HepG2 (cell line): ENCODE data around the gene DOCK1. TPM values are rescaled to one million over a fixed set of nuclear protein-coding genes. Genes with fewer than 3 reads are reported as not detected.

Experiments
- ATAC-seq: fragments of 200-7000 bp; cut with Tn5 transposase; 3 replicates; pipeline ENCODE4 v1.9.1; 2020; ENCODE audit warnings: mild to moderate bottlenecking, moderate library complexity
- BruUV-seq: library from RNA; stranded (reverse); fragments of 400-500 nt; replicated peaks from 2 replicates; lab custom pipeline; 2021; lab: Mats Ljungman, UMichigan
- CTCF ChIA-PET: fragments of 300-600 bp; formaldehyde crosslinking; extraction: SDS; loops from one replicate; lab custom pipeline; 2021; ENCODE audit warnings: low total read pairs, inconsistent platforms, low intra/inter-chr PET ratio; lab: Yijun Ruan, JAX
- POLR2A ChIA-PET: fragments of 350-600 bp; sonication (Branson Sonifier 250); formaldehyde crosslinking; loops from one replicate; lab custom pipeline; 2020; ENCODE audit warnings: antibody characterized with exemption, inconsistent platforms; lab: Yijun Ruan, JAX
- DNase-seq: peaks from one replicate; pipeline ENCODE4 v3.0.0-alpha.2; 2015; ENCODE audit warnings: low spot score
- FAIRE-seq: peaks from 3 replicates; lab custom pipeline; 2011; peaks lifted over from hg19 to GRCh38; lab: Jason Lieb, UNC
- H2AFZ ChIP-seq: one replicate; pipeline ENCODE4 v1.6.1; 2011; ENCODE audit warnings: low read length, inconsistent platforms
- H3K27ac ChIP-seq: fragments of 300-600 bp; 3 replicates; pipeline ENCODE4 v1.8.0; 2011; ENCODE audit warnings: mixed run types, mild to moderate bottlenecking, mixed read lengths, low read length, inconsistent platforms; ENCODE audit not compliant: insufficient read depth; ENCODE audit errors: extremely low read length
- H3K27me3 ChIP-seq, 2 experiments: fragments of 200-600 bp in 1 of 2; 2 replicates in 1 of 2; 3 replicates in 1 of 2; pipeline versions ENCODE4 v1.6.0 to v1.8.0; 2011; ENCODE audit warnings: low read length in 2 of 2, mild to moderate bottlenecking in 2 of 2, moderate library complexity in 2 of 2, inconsistent platforms in 1 of 2; ENCODE audit not compliant: insufficient read depth in 2 of 2, control insufficient read depth in 1 of 2
- H3K36me3 ChIP-seq, 2 experiments: fragments of 200-600 bp in 1 of 2; replicated peaks in 1 of 2; 2 replicates in 1 of 2; 3 replicates in 1 of 2; pipeline versions ENCODE4 v1.5.1 to v1.8.0; 2011; ENCODE audit warnings: low read length in 2 of 2, inconsistent platforms in 1 of 2; ENCODE audit not compliant: insufficient read depth in 2 of 2, control insufficient read depth in 1 of 2
- H3K4me1 ChIP-seq: 2 replicates; pipeline ENCODE4 v1.5.1; 2012; ENCODE audit warnings: low read length, inconsistent platforms; ENCODE audit not compliant: insufficient read depth
- H3K4me2 ChIP-seq: 2 replicates; pipeline ENCODE4 v1.6.0; 2011; ENCODE audit warnings: low read depth, low read length, inconsistent platforms
- H3K4me3 ChIP-seq, 3 experiments: fragments of 200-600 bp in 1 of 3; sonication (generic), shearing (Covaris generic) in 1 of 3; replicated peaks in 1 of 3; 2 replicates each; pipeline ENCODE4 v1.5.1; 2011 to 2016; ENCODE audit warnings: low read length in 3 of 3, inconsistent platforms in 2 of 3, low read depth in 2 of 3, mild to moderate bottlenecking in 2 of 3, control low read depth in 1 of 3, mixed read lengths in 1 of 3; ENCODE audit not compliant: insufficient read depth in 1 of 3
- H3K79me2 ChIP-seq: one replicate; pipeline ENCODE4 v1.6.1; 2011; ENCODE audit warnings: low read length, inconsistent platforms; ENCODE audit not compliant: insufficient read depth
- H3K9ac ChIP-seq: 2 replicates; pipeline ENCODE4 v1.6.0; 2011; ENCODE audit warnings: mild to moderate bottlenecking, low read depth, low read length, inconsistent platforms; ENCODE audit not compliant: insufficient read depth
- H3K9me3 ChIP-seq: 2 replicates; pipeline ENCODE4 v1.5.1; 2012; ENCODE audit warnings: mild to moderate bottlenecking, low read length
- H4K20me1 ChIP-seq: 2 replicates; pipeline ENCODE4 v1.6.0; 2011; ENCODE audit warnings: inconsistent platforms, mild to moderate bottlenecking, low read length, moderate library complexity; ENCODE audit not compliant: insufficient read depth
- MAFF ChIP-seq: IDR thresholded peaks from 2 replicates; pipeline ENCODE4 v1.6.1; 2011; ENCODE audit warnings: low read depth, low read length, improper control_type of control experiment
- MAFK ChIP-seq, 2 experiments: IDR thresholded peaks in 1 of 2; conservative IDR thresholded peaks in 1 of 2; 2 replicates each; pipeline ENCODE4 v1.6.1; 2011; ENCODE audit warnings: improper control_type of control experiment in 2 of 2, low read length in 2 of 2
- MAZ ChIP-seq, 2 experiments: sonication (generic) in 1 of 2; formaldehyde crosslinking in 1 of 2; IDR thresholded peaks; 2 replicates each; pipeline versions ENCODE4 v1.5.0 to v1.6.1; 2012 to 2020; ENCODE audit warnings: low read depth in 2 of 2, mild to moderate bottlenecking in 2 of 2, borderline replicate concordance in 1 of 2, improper control_type of control experiment in 1 of 2, low read length in 1 of 2, missing genetic modification reagents in 1 of 2, moderate library complexity in 1 of 2
- NR2F2 ChIP-seq: IDR thresholded peaks from 2 replicates; pipeline ENCODE4 v1.6.1; 2012; ENCODE audit warnings: low read depth, inconsistent platforms, borderline replicate concordance
- PAX8 ChIP-seq: sonication (generic); formaldehyde crosslinking; IDR thresholded peaks from 2 replicates; pipeline ENCODE4 v1.8.0; 2022; ENCODE audit warnings: mild to moderate bottlenecking, missing genetic modification reagents, borderline replicate concordance
- PHF21A ChIP-seq: sonication (generic); formaldehyde crosslinking; IDR thresholded peaks from 2 replicates; pipeline ENCODE4 v1.5.0; 2020; ENCODE audit warnings: mild to moderate bottlenecking, missing genetic modification reagents
- SIN3A ChIP-seq: IDR thresholded peaks from 2 replicates; pipeline ENCODE4 v1.6.1; 2011; ENCODE audit warnings: low read depth, mild to moderate bottlenecking, control low read depth, low read length, borderline replicate concordance
- SIN3B ChIP-seq: fragments of 150-350 bp; IDR thresholded peaks from 2 replicates; pipeline ENCODE4 v1.6.1; 2014; ENCODE audit warnings: low read length
- THAP11 ChIP-seq: IDR thresholded peaks from 2 replicates; pipeline ENCODE4 v1.6.1; 2016; ENCODE audit warnings: missing biosample characterization, missing genetic modification reagents
- ZFP62 ChIP-seq: sonication (generic); formaldehyde crosslinking; IDR thresholded peaks from 2 replicates; pipeline ENCODE4 v1.4.0; 2020; ENCODE audit warnings: missing genetic modification reagents
- whole genome bisulfite sequencing: methylation state at CpG from one replicate; pipeline ENCODE4 v1.1.6; 2017; ENCODE audit warnings: low lambda C conversion rate; 5-methylcytosine and 5-hydroxymethylcytosine counted together
- in situ Hi-C: cut with HindIII; loops from 2 replicates; pipeline ENCODE4 v1.10.0; 2017; ENCODE audit warnings: low pct_unique_long_range_greater_than_20kb; ENCODE audit not compliant: extremely low pct_ligation_motif_present
- intact Hi-C: fragments of 100-400 bp; cut with micrococcal nuclease; formaldehyde crosslinking; loops from one replicate; pipeline ENCODE4 v1.10.0; 2022; ENCODE audit not compliant: unreplicated experiment
- polyA plus RNA-seq, 8 experiments: library from polyadenylated mRNA; depleted of rRNA in 3 of 8; stranded (reverse) in 7 of 8; unstranded in 1 of 8; fragments of >200 nt; fragmentation: Illumina TruSeq in 4 of 8; extraction: Trizol in 4 of 8; gene quantifications; 2 replicates each; pipeline versions ENCODE4 v1.2.1 to v1.2.3, GENCODE V29; 2011 to 2016; ENCODE audit warnings: low read depth in 4 of 8, missing spikeins in 1 of 8, mixed read lengths in 1 of 8; ENCODE audit not compliant: insufficient read depth in 1 of 8
- total RNA-seq, 5 experiments: library from RNA; depleted of rRNA; stranded (reverse); fragments of >200 nt; fragmentation: Illumina TruSeq; extraction: Trizol; gene quantifications; 2 replicates each; pipeline ENCODE4 v1.2.3, GENCODE V29; 2016; ENCODE audit warnings: low read depth in 1 of 5
- TF ChIP-seq, protein P1 (sequence below): sonication (generic); formaldehyde crosslinking; IDR thresholded peaks from 2 replicates; pipeline ENCODE4 v1.9.0; 2021; ENCODE audit warnings: missing genetic modification reagents, borderline replicate concordance
- TF ChIP-seq, protein P2 (sequence below): IDR thresholded peaks from 2 replicates; pipeline ENCODE4 v1.6.1; 2016; ENCODE audit warnings: missing compliant biosample characterization, missing genetic modification reagents, borderline replicate concordance

Gene DOCK1
- total and polyA plus RNA-seq, 2 of the 13 experiments (the other 11 are each of a cell fraction or from before 2014, with no cell fraction given) = 8.3 to 25.5 TPM

DNA sequence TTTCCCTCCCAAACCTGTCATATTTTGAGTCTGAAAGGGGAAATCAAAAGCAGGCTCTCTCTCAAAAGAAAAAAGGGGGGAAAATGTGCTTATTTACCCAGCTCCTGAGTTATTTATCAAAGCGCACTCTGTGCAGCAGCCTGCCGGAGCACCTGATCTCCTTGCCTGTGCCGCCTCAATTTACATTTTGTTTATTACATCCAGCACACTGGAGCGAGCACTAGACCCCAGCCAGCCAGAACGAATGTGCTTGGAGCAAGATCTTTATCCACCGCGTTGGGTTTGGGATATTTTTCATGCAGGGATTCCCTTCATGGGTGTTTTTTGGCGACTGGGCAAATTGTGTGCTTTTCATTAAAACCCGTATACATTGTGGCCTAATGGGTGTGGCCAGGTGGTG is 453.1 kb downstream of the DOCK1 start:
- peak in 1 of 2 experiments; percentile 36; a peak in 1 of 4 replicates for TF ChIP-seq MAFK (conservative IDR thresholded peaks at IDR 0.05 in 1 of 2, IDR thresholded peaks at IDR 0.05 in 1 of 2; ENCODE audit: low read length in 2 of 2)
- no peak for TF ChIP-seq NR2F2
- peak; percentile 31; the same call in 1 of the 2 replicates for TF ChIP-seq MAFF
- ChIA-PET POLR2A (no interaction called here), CTCF (no interaction called here)
- Histone ChIP-seq H2AFZ (no peak overlapping the region), H3K9ac (no peak overlapping the region), H3K9me3 (no peaks in the 10 kb centered on the region), H3K27ac (no peak overlapping the region), H3K27me3 (no peaks in the 10 kb centered on the region), H3K4me2 (no peak overlapping the region), H3K79me2 (no peaks in the 10 kb centered on the region), H3K4me1 (no peaks in the 10 kb centered on the region), H4K20me1 (no peaks in the 10 kb centered on the region), H3K4me3 (no peak overlapping the region), H3K36me3 (peaks cover 3 to 14% of the 10 kb centered on the region in 2 experiments; a peak in 2 of 5 replicates)
- DNase-seq (no peak), ATAC-seq (no peak), FAIRE-seq (no peak)
- intact Hi-C loops = no loop called here
- no TSS peak for BruUV-seq
- WGBS = 89% methylated on average over 9 of the region's 9 CpGs
- in situ Hi-C loops = loop anchor here (5.0 kb wide), 1 partner anchor 116 kb away; no protein-coding TSS in a partner anchor

DNA sequence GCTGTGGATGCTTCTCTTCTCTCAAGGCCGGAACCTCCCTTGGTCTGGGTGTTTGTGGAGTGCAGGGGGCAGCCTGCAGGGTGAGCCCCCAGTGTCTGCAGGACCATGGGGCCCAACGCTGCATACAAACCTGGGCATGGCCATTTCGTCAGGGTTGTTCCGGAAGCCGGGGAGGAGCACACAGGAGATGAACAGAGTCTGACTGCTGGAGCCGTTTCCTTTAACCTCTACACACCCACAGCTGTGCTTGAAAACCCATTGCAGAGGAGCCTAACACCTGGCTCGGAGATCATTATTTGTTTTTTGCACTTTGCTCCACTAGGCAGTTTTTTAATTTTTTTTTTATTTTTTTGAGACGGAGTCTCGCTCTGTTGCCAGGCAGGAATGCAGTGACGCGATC is 458.8 kb downstream of the DOCK1 start:
- POLR2A ChIA-PET = no interaction called here
- intact Hi-C loops (no loop called here), in situ Hi-C loops (no loop called here)
- no peak overlapping the region for H3K4me2 ChIP-seq
- no peaks in the 10 kb centered on the region for H3K9me3 ChIP-seq
- CTCF ChIA-PET = no interaction called here
- ATAC-seq = no peak
- H3K79me2 ChIP-seq = no peaks in the 10 kb centered on the region
- no TSS peak for BruUV-seq
- H4K20me1 ChIP-seq = no peaks in the 10 kb centered on the region
- TF ChIP-seq, protein P1, sequence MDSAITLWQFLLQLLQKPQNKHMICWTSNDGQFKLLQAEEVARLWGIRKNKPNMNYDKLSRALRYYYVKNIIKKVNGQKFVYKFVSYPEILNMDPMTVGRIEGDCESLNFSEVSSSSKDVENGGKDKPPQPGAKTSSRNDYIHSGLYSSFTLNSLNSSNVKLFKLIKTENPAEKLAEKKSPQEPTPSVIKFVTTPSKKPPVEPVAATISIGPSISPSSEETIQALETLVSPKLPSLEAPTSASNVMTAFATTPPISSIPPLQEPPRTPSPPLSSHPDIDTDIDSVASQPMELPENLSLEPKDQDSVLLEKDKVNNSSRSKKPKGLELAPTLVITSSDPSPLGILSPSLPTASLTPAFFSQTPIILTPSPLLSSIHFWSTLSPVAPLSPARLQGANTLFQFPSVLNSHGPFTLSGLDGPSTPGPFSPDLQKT (CRISPR knock-in tag) = no peak
- TF ChIP-seq PAX8 (CRISPR knock-in tag) = no peak
- TF ChIP-seq ZFP62 (CRISPR knock-in tag) = no peak
- no peak for TF ChIP-seq MAZ (IDR thresholded peaks at IDR 0.05; ENCODE audit: borderline replicate concordance, low read depth, low read length)
- TF ChIP-seq MAZ (CRISPR knock-in tag; IDR thresholded peaks at IDR 0.05; ENCODE audit: low read depth) = no peak
- no peak for TF ChIP-seq SIN3B
- TF ChIP-seq, protein P2, sequence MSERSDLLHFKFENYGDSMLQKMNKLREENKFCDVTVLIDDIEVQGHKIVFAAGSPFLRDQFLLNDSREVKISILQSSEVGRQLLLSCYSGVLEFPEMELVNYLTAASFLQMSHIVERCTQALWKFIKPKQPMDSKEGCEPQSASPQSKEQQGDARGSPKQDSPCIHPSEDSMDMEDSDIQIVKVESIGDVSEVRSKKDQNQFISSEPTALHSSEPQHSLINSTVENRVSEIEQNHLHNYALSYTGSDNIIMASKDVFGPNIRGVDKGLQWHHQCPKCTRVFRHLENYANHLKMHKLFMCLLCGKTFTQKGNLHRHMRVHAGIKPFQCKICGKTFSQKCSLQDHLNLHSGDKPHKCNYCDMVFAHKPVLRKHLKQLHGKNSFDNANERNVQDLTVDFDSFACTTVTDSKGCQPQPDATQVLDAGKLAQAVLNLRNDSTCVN (CRISPR knock-in tag) = no peak
- no peak for TF ChIP-seq THAP11 (CRISPR knock-in tag)
- TF ChIP-seq PHF21A (CRISPR knock-in tag) = no peak
- TF ChIP-seq SIN3A = no peak
- H3K4me3 ChIP-seq = no peak overlapping the region
- FAIRE-seq = no peak
- no peak overlapping the region for H3K9ac ChIP-seq
- H3K36me3 ChIP-seq = peaks cover 8 to 13% of the 10 kb centered on the region in 2 experiments; a peak in 3 of 5 replicates
- H3K27ac ChIP-seq = no peak overlapping the region
- H3K4me1 ChIP-seq = no peaks in the 10 kb centered on the region
- DNase-seq = no peak
- 98% methylated on average over 11 of the region's 11 CpGs for WGBS
- H3K27me3 ChIP-seq = no peaks in the 10 kb centered on the region
- no peak overlapping the region for H2AFZ ChIP-seq
